Stimulated activated CD8-positive, alpha-beta memory T cell treated with anti-CD3 and anti-CD28 coated beads, Interleukin-4, amount 100 ng/mL, for 1 hour (primary cell): ENCODE measurements around the gene SERP1.

Source experiments
- DNase-seq, 2 donors: peaks; one replicate each; pipeline ENCODE4 v3.0.0-alpha.2; 2020; ENCODE audit warnings: low read depth in 2 of 2, low spot score in 1 of 2

Gene SERP1

GRCh38 chr3:150494411-150494977 lies 51.8 kb downstream of the SERP1 start:
- DNase-seq: no peak
